ENCODE data around the gene ZFP1. TPM values are rescaled to one million over a fixed set of nuclear protein-coding genes. Genes with fewer than 3 reads are reported as not detected.
A peak's percentile ranks its signal among the peaks of the same experiment; 100 is the strongest.

Gene ZFP1
- polyA plus RNA-seq (2012; ENCODE audit: missing spikeins) = 8.7 TPM

DNA sequence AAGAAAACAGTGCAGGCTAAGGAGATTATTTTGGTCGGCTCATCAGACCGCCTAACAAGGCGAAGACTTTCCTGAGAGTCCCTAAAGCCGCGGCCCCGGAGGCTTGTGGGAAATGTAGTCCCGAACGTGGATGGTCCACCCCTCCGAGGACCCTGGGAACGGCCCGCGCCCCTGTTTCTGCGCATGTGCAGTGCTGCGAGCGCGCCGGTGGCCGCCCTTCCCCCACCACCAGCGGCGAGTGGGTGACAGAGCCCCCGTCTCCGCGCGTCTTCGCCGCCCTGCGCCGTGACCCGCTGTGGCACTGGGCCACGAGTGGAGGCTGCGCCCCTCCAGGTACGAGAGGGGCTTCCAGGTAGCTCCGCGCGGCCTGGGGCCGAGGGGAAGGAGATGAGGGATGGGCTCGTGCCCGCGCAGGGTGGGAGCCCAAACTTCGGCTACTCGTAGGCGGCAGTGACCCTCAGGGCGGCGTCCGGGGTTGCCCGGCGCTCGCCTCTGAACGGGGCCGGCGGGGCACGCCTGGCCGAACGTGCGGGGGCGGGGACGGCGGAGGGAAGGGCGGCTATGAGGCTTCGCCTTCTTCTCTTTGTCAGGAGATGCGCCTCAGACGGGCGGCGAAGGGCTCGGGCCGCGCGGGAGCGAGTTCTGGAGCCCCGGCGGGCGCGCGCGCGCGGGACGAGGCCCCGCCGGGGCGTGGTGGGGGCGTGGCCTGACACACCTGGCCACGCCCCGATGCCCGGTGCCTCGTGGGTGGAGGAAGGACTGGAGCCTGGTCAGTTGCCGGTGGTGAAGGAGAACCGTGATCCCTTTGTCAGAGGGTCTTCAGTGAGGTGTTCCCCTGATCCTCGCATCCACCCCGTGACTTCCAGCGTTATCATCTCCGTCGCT is at the start of gene ZFP1:
Gene ZFP1 (plus strand): TSS at position 214 of the 885 bp plus-strand sequence. CDS start 4,428 bp downstream, outside the sequence.
- TF ChIP-seq POLR2A (IDR thresholded peaks at IDR 0.05; ENCODE audit: low read depth, low read length) (peak; percentile 62; the same call in 1 of the 2 replicates), TAF1 (IDR thresholded peaks at IDR 0.05; ENCODE audit: borderline replicate concordance, low read depth, low read length) (no peak), POLR2AphosphoS5 (IDR thresholded peaks at IDR 0.05; ENCODE audit: low read depth, low read length) (peak; percentile 56; the same call in 1 of the 2 replicates)
- FAIRE-seq (peak; percentile 96), DNase-seq (ENCODE audit: insufficient read length) (peak; percentile 74)

DNA sequence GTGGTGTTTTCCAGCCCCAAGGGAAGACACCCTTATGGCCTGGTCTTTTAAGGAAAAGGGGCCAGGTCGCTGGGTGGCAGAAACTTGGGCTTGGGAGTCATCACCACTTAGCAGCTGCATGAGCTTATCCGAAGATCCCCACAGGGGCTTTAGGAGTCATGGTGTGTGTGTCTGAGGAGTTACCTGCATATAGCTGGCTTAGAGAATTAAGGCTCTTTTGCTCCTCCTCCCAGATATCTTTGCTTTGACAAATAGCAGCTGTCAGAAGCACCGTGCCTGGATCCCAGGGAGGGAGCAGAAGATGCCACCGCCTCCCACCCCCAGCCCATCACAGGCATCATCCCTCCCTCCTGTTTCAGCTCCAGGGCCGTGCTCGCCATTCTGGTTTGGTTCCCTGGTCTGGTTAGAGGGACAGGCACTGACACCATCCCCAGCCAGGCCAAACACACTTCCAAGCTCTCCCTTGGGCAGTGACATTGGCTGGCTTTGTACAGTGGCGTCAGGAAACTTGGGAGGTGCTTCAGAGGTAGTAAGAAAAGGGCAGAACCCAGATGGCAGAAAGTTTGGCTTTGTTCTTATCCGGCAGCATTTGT is 49.2 kb upstream of the ZFP1 start:
- FAIRE-seq (peak; percentile 42), DNase-seq (ENCODE audit: insufficient read length) (no peak)

DNA sequence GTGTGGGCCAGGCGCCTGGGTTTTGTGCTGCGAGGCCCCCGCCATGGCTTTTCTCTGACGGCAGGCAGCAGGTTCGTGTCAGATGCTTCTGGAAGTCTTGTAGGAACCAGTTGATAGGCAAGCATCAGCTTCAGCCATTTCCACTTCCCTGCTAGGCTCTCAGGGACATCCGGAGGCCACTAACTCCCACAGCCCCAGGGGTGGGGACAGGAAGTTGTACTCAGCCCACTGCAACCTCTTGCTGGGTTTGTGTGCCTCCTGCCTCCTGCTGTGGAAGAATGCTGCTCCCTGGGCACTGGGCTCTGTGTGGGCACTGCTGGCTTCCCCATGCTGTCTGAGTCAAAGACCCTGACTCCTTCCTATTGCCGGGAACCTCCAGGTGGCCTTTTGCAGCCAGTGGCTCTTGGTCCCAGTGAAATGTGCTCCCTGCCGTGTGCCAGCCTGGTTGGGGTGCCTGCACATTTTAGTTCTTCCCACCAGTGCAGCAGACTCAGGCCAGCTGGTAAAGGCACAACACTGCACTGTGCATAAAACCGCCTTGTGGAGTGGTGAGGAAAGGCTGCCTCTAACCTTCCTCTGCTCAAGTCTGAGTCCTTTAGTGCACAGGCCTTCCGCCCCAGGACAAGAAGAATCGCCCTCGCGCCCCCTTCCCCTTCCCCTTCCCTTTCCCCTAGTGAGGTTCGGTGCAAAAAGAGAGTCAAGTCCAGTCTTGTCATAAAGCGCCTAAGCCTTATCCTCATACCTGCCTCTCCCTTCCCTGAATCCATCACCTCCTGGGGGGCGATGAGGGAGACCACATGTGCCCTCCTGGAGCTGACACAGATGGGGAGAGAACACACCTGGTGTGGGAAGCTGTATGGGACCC is 48.4 kb upstream of the ZFP1 start:
- FAIRE-seq (peak; percentile 80), DNase-seq (ENCODE audit: insufficient read length) (no peak)
- no peak for TF ChIP-seq TAF1 (IDR thresholded peaks at IDR 0.05; ENCODE audit: borderline replicate concordance, low read depth, low read length)
- TF ChIP-seq POLR2A (IDR thresholded peaks at IDR 0.05; ENCODE audit: low read depth, low read length) = no peak
- TF ChIP-seq POLR2AphosphoS5 (IDR thresholded peaks at IDR 0.05; ENCODE audit: low read depth, low read length) = no peak

More for the DNA sequence above, 49.2 kb upstream of the ZFP1 start:
- no peak for TF ChIP-seq TAF1 (IDR thresholded peaks at IDR 0.05; ENCODE audit: borderline replicate concordance, low read depth, low read length)

DNA sequence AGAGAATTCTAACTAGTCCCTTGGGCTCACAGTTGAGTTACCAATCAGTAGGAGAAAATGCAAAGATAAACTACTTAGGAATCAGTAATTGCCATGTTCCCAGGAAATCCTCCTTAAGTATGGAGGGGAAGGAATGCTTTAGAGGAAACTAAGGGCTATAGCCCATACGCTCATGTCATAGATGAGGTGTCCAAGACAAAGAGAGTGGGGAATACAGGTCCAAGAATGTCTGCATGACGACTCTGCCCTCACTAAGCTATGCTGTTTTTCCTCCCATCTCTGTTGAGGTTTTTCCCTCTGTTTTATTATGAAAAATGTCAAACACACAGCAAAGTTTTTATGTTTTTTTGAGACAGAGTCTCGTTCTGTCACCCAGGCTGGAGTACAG is 47.7 kb upstream of the ZFP1 start:
- no peak for TF ChIP-seq TAF1 (IDR thresholded peaks at IDR 0.05; ENCODE audit: borderline replicate concordance, low read depth, low read length)
- TF ChIP-seq POLR2AphosphoS5 (IDR thresholded peaks at IDR 0.05; ENCODE audit: low read depth, low read length) = no peak
- TF ChIP-seq POLR2A (IDR thresholded peaks at IDR 0.05; ENCODE audit: low read depth, low read length) = no peak
- FAIRE-seq (no peak), DNase-seq (ENCODE audit: insufficient read length) (no peak)

DNA sequence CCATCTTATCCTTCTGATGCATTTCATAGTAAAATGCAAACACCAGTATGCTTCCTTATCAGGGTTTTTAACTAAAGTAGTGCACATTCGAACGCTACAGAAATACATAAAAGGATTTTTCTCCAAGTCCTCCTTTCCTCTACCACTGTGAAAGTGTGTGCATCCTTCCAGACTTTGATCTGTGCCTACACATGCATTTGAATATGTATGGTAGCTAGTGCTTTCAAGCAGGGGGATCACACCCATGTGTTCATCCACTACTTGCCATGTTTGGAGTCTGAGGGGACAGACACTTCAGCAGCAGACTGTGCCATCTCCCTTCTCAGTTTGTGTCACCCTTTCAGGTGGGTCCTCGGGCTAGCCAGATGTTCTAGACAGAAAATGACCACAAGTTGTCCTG is 46.7 kb upstream of the ZFP1 start:
- FAIRE-seq = peak; percentile 62
- TF ChIP-seq POLR2AphosphoS5 (IDR thresholded peaks at IDR 0.05; ENCODE audit: low read depth, low read length) (no peak), TAF1 (IDR thresholded peaks at IDR 0.05; ENCODE audit: borderline replicate concordance, low read depth, low read length) (no peak), POLR2A (IDR thresholded peaks at IDR 0.05; ENCODE audit: low read depth, low read length) (no peak)

DNA sequence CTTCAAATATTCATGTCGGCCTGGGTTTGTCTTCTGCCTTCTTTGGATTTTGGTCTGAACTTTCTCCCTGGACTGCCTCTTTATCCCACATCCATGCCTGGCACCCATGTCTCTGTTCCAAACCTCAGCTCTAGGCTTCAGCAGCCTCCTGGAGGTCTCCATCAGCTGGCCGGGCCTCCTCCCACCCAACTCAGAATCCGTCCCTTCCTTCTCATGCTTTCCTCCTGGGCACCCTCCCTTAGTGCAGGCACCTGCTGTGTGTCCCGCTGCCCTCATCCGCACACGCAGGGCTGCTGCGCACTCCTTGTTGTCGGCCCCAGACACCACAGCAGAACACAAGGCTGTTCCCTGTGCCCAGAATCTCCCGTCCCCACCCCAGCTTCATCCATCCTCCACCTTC is 45.7 kb upstream of the ZFP1 start:
- FAIRE-seq (no peak), DNase-seq (ENCODE audit: insufficient read length) (no peak)
- TF ChIP-seq POLR2AphosphoS5 (IDR thresholded peaks at IDR 0.05; ENCODE audit: low read depth, low read length) (no peak), TAF1 (IDR thresholded peaks at IDR 0.05; ENCODE audit: borderline replicate concordance, low read depth, low read length) (no peak), POLR2A (IDR thresholded peaks at IDR 0.05; ENCODE audit: low read depth, low read length) (no peak)

More for the DNA sequence above, 46.7 kb upstream of the ZFP1 start:
- DNase-seq (ENCODE audit: insufficient read length) = no peak

DNA sequence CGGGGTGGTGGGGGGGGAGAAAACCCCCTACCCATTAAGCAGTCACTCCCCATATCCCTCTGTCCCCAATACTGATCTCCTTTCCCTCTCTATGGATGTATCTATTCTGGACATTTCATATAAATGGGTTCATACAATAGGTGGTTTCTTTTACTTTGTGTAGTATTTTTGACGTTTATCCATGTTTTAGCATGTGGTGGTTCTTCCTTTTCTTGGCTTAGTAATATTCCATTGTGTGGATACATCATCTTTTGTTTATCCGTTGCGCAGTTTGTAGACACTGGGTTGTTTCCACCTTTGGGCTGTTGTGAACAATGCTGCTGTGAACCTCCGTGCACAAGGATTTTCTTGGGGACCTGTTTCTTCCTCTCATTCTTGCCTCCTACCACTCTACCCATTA is 44.3 kb upstream of the ZFP1 start:
- FAIRE-seq = no peak
- TF ChIP-seq POLR2A (IDR thresholded peaks at IDR 0.05; ENCODE audit: low read depth, low read length) (no peak), TAF1 (IDR thresholded peaks at IDR 0.05; ENCODE audit: borderline replicate concordance, low read depth, low read length) (no peak), POLR2AphosphoS5 (IDR thresholded peaks at IDR 0.05; ENCODE audit: low read depth, low read length) (no peak)
- DNase-seq (ENCODE audit: insufficient read length) = no peak

DNA sequence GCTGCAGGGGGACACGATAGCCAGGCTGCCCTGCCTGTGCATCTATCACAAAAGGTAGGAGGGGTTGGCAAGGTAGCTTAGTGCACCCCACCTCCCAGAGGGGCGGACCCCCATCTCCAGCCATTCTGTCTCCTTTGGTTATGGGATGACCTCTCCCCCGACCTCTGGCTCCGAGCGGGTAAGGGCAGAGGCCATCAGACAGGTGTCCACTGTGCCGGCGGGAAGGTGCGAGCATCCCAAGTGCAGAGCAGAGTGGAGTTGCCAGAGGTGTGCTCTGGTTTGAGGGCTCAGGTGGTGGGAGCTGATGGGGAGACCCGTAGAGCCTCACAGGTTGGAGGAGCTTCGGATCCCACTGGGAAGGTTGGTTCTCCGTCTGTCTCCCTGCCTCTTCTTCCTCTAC is 43.5 kb upstream of the ZFP1 start:
- TF ChIP-seq POLR2AphosphoS5 (IDR thresholded peaks at IDR 0.05; ENCODE audit: low read depth, low read length) = no peak
- no peak for TF ChIP-seq POLR2A (IDR thresholded peaks at IDR 0.05; ENCODE audit: low read depth, low read length)
- TF ChIP-seq TAF1 (IDR thresholded peaks at IDR 0.05; ENCODE audit: borderline replicate concordance, low read depth, low read length) = no peak
- DNase-seq (ENCODE audit: insufficient read length) (no peak), FAIRE-seq (no peak)

DNA sequence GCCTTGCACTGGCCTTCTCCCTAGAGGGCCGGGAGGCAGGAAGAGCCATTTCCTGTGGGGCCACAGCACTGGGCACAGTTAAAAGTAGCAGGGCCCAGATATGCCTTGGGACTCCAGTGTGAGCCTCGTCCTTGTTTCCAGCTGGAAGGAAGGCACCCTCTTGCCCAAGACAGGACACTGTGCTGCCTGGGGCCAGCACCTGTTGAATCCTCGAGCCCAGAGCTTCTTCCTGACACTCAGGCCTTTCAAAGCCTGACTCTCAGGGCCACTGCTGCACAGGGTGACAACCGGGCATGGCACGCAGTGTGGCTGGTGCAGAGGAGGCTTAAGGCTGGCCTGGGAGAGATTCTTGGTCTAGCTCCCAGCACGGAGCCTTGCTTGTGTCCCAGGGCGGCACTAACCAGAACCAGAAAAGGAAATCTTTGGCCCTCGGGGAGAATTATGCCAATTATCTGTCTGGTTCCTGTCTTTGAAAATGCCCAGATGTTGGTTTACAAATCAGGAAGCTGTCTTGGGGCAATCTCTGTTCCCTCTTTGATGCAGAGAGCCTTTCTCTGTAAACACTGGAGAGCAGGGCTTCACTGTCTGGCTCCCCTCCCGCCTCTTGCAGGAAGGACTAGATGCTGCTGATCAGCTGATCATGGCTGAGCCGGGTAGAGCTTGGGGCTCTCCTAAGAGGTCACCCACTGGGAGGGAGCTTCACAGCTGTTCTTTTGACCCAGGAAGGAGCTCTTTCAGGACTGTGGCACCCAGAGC is 42.8 kb upstream of the ZFP1 start:
- FAIRE-seq (no peak), DNase-seq (ENCODE audit: insufficient read length) (no peak)
- TF ChIP-seq POLR2AphosphoS5 (IDR thresholded peaks at IDR 0.05; ENCODE audit: low read depth, low read length) = no peak
- TF ChIP-seq TAF1 (IDR thresholded peaks at IDR 0.05; ENCODE audit: borderline replicate concordance, low read depth, low read length) = no peak
- no peak for TF ChIP-seq POLR2A (IDR thresholded peaks at IDR 0.05; ENCODE audit: low read depth, low read length)

DNA sequence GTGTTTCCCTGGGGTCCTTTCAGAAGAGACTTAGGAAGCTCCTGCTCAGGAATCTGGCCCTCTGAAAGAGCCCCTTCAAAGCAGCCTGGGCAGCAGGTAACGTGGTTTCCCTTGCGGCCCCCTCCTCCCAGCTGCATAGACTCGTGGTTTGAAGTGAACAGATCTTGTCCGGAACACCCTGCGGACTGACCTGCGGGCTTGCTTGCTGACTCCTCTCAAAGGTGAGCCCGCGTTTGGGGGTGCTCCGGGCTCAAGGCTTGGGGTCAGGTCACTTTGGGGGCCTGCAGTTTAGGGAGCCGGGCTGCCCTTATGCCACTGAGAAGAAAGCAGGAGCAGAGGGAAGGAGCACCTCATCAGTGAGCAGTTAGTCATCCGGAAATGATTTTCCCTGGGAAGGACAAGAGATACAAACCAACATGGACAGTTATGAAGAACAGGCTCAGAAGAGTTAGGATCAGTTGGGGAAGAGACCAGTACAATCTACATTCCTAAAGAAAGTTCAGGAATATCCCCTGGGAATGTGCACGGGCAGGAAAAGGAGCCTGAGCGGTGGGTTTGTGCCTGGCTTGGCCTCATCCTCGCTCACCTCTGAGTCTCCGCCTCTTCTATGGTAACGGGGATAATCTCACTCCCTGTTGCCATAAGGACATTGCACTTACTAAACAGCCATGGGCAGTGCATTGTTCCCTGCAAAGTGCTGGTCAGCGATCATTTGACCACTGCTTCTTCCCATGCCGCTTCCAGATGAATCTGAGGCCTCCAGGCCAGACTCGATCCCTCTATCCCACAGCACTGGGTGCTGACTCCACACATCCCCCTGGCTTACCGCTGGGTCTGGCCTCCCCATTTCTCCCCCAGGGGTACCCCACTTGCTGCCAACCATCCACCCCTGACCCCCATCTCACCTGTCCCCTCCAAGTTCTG is 41.7 kb upstream of the ZFP1 start:
- no peak for DNase-seq (ENCODE audit: insufficient read length)
- TF ChIP-seq POLR2AphosphoS5 (IDR thresholded peaks at IDR 0.05; ENCODE audit: low read depth, low read length) = no peak
- TF ChIP-seq POLR2A (IDR thresholded peaks at IDR 0.05; ENCODE audit: low read depth, low read length) = no peak
- TF ChIP-seq TAF1 (IDR thresholded peaks at IDR 0.05; ENCODE audit: borderline replicate concordance, low read depth, low read length) = no peak
- FAIRE-seq = peak; percentile 51
